Neural progenitor cell (in vitro differentiated cells): ENCODE results near the gene AURKAIP1. TPM values are rescaled to one million over a fixed set of nuclear protein-coding genes. Genes with fewer than 3 reads are reported as not detected.
A peak's percentile ranks its signal among the peaks of the same experiment; 100 is the strongest.

Experiments used
- DNase-seq: peaks from one replicate; pipeline ENCODE4 v3.0.0-alpha.2; 2016; ENCODE audit warnings: low spot score
- H2AFZ ChIP-seq: fragments of 200-600 bp; sonication (generic); replicated peaks from 2 replicates; pipeline ENCODE4 v1.6.1; 2016; ENCODE audit warnings: antibody characterized with exemption
- H3F3A ChIP-seq: fragments of 200-600 bp; sonication (generic); 2 replicates; pipeline ENCODE4 v1.6.1; 2016; ENCODE audit warnings: antibody characterized with exemption, low read depth
- H3K27ac ChIP-seq: fragments of 200-600 bp; sonication (generic); 2 replicates; pipeline ENCODE4 v1.5.1; 2016; ENCODE audit warnings: mild to moderate bottlenecking
- H3K27me3 ChIP-seq: fragments of 200-600 bp; sonication (generic); 2 replicates; pipeline ENCODE4 v1.6.1; 2016; ENCODE audit warnings: mild to moderate bottlenecking, moderate library complexity
- H3K36me3 ChIP-seq: fragments of 200-600 bp; sonication (generic); 2 replicates; pipeline ENCODE4 v1.5.1; 2016
- H3K4me1 ChIP-seq: fragments of 200-600 bp; sonication (generic); 2 replicates; pipeline ENCODE4 v1.6.1; 2016; ENCODE audit warnings: mixed run types
- H3K4me2 ChIP-seq: fragments of 200-600 bp; sonication (generic); 2 replicates; pipeline ENCODE4 v1.6.1; 2016
- H3K4me3 ChIP-seq: fragments of 200-600 bp; sonication (generic); 2 replicates; pipeline ENCODE4 v1.5.1; 2016
- H3K79me2 ChIP-seq: fragments of 200-600 bp; sonication (generic); 2 replicates; pipeline ENCODE4 v1.6.1; 2016; ENCODE audit warnings: low read depth
- H3K9ac ChIP-seq: fragments of 200-600 bp; sonication (generic); 2 replicates; pipeline ENCODE4 v1.6.1; 2016
- H3K9me3 ChIP-seq: fragments of 200-600 bp; sonication (generic); 2 replicates; pipeline ENCODE4 v1.5.1; 2016; ENCODE audit warnings: low read depth
- H4K20me1 ChIP-seq: fragments of 200-600 bp; sonication (generic); 2 replicates; pipeline ENCODE4 v1.6.1; 2016; ENCODE audit warnings: low read depth
- H3K27ac Mint-ChIP-seq: 3 replicates; pipeline ENCODE4 v1.8.0; 2021; ENCODE audit warnings: mixed read lengths
- H3K27me3 Mint-ChIP-seq: 2 replicates; pipeline ENCODE4 v1.8.0; 2022; ENCODE audit warnings: low read depth, mild to moderate bottlenecking, inconsistent platforms, moderate library complexity, mixed read lengths; ENCODE audit not compliant: insufficient read depth
- H3K36me3 Mint-ChIP-seq: 3 replicates; pipeline ENCODE4 v1.8.0; 2021; ENCODE audit warnings: mixed read lengths
- H3K4me1 Mint-ChIP-seq: 3 replicates; pipeline ENCODE4 v1.8.0; 2021; ENCODE audit warnings: mixed read lengths
- H3K4me3 Mint-ChIP-seq: 3 replicates; pipeline ENCODE4 v1.8.0; 2021; ENCODE audit warnings: mild to moderate bottlenecking, moderate library complexity, mixed read lengths
- H3K9me3 Mint-ChIP-seq: 3 replicates; pipeline ENCODE4 v1.8.0; 2020; ENCODE audit warnings: mixed read lengths
- EZH2 ChIP-seq: fragments of 200-600 bp; sonication (generic); IDR thresholded peaks from 2 replicates; pipeline ENCODE4 v1.6.1; 2017; ENCODE audit warnings: antibody characterized with exemption, mild to moderate bottlenecking, moderate library complexity
- EZH2phosphoT487 ChIP-seq: fragments of 200-600 bp; sonication (generic); IDR thresholded peaks from 2 replicates; pipeline ENCODE4 v1.6.1; 2017; ENCODE audit warnings: antibody characterized with exemption
- total RNA-seq: library from RNA; depleted of rRNA; stranded (reverse); fragments of >200 nt; gene quantifications from 2 replicates; pipeline ENCODE4 v1.2.3, GENCODE V29; 2015; ENCODE audit warnings: low replicate concordance
- TF ChIP-seq, protein P1 (sequence below): fragments of 200-600 bp; sonication (generic); IDR thresholded peaks from 2 replicates; pipeline ENCODE4 v1.5.1; 2017; ENCODE audit warnings: antibody characterized with exemption, mild to moderate bottlenecking

Gene AURKAIP1
- total RNA-seq, 1 donor from 2014 or later, result 26.4 TPM

DNA sequence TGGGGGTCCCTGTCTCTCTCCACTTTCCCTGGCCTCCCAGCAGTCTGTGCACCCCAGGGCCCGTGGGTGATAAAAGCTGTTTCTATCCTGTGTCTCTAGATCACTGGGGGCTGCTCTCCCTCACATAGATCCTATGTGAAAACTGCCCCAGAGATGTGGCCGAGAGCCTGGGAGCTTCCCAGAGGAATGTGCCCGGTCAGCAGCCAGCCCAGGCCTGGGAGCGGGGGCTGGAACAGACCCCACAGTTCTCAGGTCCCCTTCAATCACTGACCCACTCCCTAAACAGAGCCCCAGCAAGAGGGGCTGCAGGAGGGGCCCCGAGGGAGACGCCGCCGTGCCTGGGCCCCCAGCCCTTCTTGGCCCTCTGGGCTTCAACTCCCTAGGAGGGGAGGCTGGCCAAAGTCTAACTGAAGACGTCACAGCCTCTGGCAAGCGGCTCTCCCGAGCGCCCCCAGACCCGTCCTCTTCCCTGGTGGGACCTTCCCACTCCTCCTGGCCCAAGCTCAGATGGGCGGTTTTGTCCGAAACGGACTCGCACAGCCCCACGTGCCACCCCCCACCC is 17.1 kb downstream of the AURKAIP1 start:
- H3F3A ChIP-seq, result peaks cover 61% of the 10 kb centered on the region
- H3K4me3 Mint-ChIP-seq, result peak overlapping the region; percentile 64
- H3K4me1 Mint-ChIP-seq, result peaks cover 44% of the 10 kb centered on the region

DNA sequence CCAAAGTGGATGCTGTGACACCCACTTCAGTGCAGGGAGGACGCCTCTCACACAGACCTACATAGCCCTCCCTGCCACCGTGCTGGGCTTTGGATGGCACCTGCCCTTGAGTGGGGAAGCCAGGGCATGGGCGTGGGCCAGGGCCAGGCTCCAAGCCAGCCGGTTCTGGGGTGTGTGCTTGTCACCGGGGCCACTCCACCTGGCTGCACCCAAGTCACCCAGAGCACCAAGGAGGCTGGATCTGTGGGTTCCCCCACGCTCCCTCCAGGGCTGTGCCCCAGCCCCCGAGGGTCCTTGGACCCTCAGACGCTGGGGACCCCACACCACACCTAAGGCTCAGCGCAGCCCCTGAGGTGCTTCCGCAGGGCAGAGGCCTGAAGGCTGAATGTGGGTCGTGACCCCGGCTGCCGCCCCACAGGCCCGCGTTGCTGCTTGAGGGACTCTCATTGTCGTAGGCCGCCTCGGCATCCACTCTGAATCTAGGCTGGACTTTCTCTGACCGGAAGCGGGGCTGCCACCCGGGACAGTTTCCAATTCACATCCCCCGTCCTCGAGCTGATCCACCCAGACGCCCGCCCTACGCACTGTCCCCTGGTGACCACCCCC is 18.1 kb downstream of the AURKAIP1 start:
- no peak overlapping the region for H3K9ac ChIP-seq
- peaks cover 63% of the 10 kb centered on the region for H3K4me1 ChIP-seq
- Mint-ChIP-seq H3K9me3 (no peaks in the 10 kb centered on the region), H3K4me1 (peaks cover 49% of the 10 kb centered on the region), H3K36me3 (peaks cover 3% of the 10 kb centered on the region), H3K4me3 (peak overlapping the region; percentile 65), H3K27me3 (peaks cover 25% of the 10 kb centered on the region), H3K27ac (no peak overlapping the region)
- peak; percentile 68 for DNase-seq
- peaks cover 35% of the 10 kb centered on the region for H3K27me3 ChIP-seq
- H3K79me2 ChIP-seq, result no peaks in the 10 kb centered on the region
- peaks cover 30% of the 10 kb centered on the region for H4K20me1 ChIP-seq
- H3K27ac ChIP-seq, result no peak overlapping the region
- no peaks in the 10 kb centered on the region for H3K9me3 ChIP-seq
- H2AFZ ChIP-seq, result no peak overlapping the region
- H3K4me2 ChIP-seq, result peak overlapping the region; percentile 59
- H3K36me3 ChIP-seq, result no peaks in the 10 kb centered on the region
- TF ChIP-seq EZH2phosphoT487 (no peak), EZH2 (no peak)
- TF ChIP-seq, protein P1, sequence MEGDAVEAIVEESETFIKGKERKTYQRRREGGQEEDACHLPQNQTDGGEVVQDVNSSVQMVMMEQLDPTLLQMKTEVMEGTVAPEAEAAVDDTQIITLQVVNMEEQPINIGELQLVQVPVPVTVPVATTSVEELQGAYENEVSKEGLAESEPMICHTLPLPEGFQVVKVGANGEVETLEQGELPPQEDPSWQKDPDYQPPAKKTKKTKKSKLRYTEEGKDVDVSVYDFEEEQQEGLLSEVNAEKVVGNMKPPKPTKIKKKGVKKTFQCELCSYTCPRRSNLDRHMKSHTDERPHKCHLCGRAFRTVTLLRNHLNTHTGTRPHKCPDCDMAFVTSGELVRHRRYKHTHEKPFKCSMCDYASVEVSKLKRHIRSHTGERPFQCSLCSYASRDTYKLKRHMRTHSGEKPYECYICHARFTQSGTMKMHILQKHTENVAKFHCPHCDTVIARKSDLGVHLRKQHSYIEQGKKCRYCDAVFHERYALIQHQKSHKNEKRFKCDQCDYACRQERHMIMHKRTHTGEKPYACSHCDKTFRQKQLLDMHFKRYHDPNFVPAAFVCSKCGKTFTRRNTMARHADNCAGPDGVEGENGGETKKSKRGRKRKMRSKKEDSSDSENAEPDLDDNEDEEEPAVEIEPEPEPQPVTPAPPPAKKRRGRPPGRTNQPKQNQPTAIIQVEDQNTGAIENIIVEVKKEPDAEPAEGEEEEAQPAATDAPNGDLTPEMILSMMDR, result no peak
- H3F3A ChIP-seq, result peaks cover 66% of the 10 kb centered on the region
- no peak overlapping the region for H3K4me3 ChIP-seq

More for the DNA sequence above, 17.1 kb downstream of the AURKAIP1 start:
- no peaks in the 10 kb centered on the region for H3K36me3 Mint-ChIP-seq
- H3K4me1 ChIP-seq, result peaks cover 63% of the 10 kb centered on the region
- peaks cover 19% of the 10 kb centered on the region for H4K20me1 ChIP-seq
- peak overlapping the region; percentile 59 for H3K4me2 ChIP-seq
- no peak overlapping the region for H3K9ac ChIP-seq
- no peaks in the 10 kb centered on the region for H3K9me3 ChIP-seq
- peaks cover 19% of the 10 kb centered on the region for H3K27me3 Mint-ChIP-seq
- H2AFZ ChIP-seq, result no peak overlapping the region
- peak overlapping the region; percentile 57 for H3K27ac Mint-ChIP-seq
- no peaks in the 10 kb centered on the region for H3K9me3 Mint-ChIP-seq
- H3K36me3 ChIP-seq, result no peaks in the 10 kb centered on the region
- no peaks in the 10 kb centered on the region for H3K79me2 ChIP-seq
- peaks cover 33% of the 10 kb centered on the region for H3K27me3 ChIP-seq
- H3K4me3 ChIP-seq, result peak overlapping the region; percentile 5
- TF ChIP-seq EZH2phosphoT487 (no peak), EZH2 (no peak)
- TF ChIP-seq, protein P1, result no peak
- no peak overlapping the region for H3K27ac ChIP-seq
- DNase-seq, result no peak

GRCh38 chr1:1356166-1356795 is 18.7 kb downstream of the AURKAIP1 start:
- Mint-ChIP-seq H3K9me3 (no peaks in the 10 kb centered on the region), H3K4me1 (peaks cover 46% of the 10 kb centered on the region), H3K27me3 (peaks cover 25% of the 10 kb centered on the region), H3K4me3 (no peak overlapping the region), H3K27ac (no peak overlapping the region), H3K36me3 (peaks cover 3% of the 10 kb centered on the region)
- no peak for DNase-seq
- H3F3A ChIP-seq, result peaks cover 68% of the 10 kb centered on the region
- no peak overlapping the region for H2AFZ ChIP-seq
- H3K9ac ChIP-seq, result no peak overlapping the region
- H3K4me3 ChIP-seq, result no peak overlapping the region
- peaks cover 63% of the 10 kb centered on the region for H3K4me1 ChIP-seq
- peaks cover 35% of the 10 kb centered on the region for H3K27me3 ChIP-seq
- H3K9me3 ChIP-seq, result no peaks in the 10 kb centered on the region
- H3K27ac ChIP-seq, result no peak overlapping the region
- H3K36me3 ChIP-seq, result no peaks in the 10 kb centered on the region
- H3K79me2 ChIP-seq, result no peaks in the 10 kb centered on the region
- H4K20me1 ChIP-seq, result peaks cover 36% of the 10 kb centered on the region
- H3K4me2 ChIP-seq, result no peak overlapping the region
- TF ChIP-seq EZH2, result no peak
- no peak for TF ChIP-seq EZH2phosphoT487
- TF ChIP-seq, protein P1, result no peak
